NCI-H146 treated with DMSO at 0.1 percent for 48 hours (cell line): ENCODE measurements around the gene ELF4.
"Not testable (repeated sequence)": the region's sequence is repeated elsewhere in the genome, so short reads cannot be mapped to it uniquely, and the experiment has no call there.

ENCODE experiments used
- DNase-seq: peaks from one replicate; lab custom pipeline; 2025; ENCODE audit not compliant: unreplicated experiment; lab: John Stamatoyannopoulos, UW

The ELF4 gene

GRCh38 chrX:130115119-130115885 is 5.0 kb upstream of the ELF4 start:
- DNase-seq: not testable (repeated sequence)

GRCh38 chrX:130114141-130114588 is 3.9 kb upstream of the ELF4 start:
- DNase-seq: no peak

- no peak for DNase-seq
Observed at GRCh38 chrX:130111220-130112154, 1.2 kb upstream of the ELF4 start.

GRCh38 chrX:130109429-130110378 is 593 bp downstream of the ELF4 start:
- DNase-seq: no peak

- no peak for DNase-seq
Observed at GRCh38 chrX:130108647-130109428, 1.5 kb downstream of the ELF4 start.

- DNase-seq: no peak
Observed at GRCh38 chrX:130106071-130106470, 4.2 kb downstream of the ELF4 start.

- no peak for DNase-seq
Observed at GRCh38 chrX:130105244-130105643, 5.1 kb downstream of the ELF4 start.

GRCh38 chrX:130103605-130104004 is 6.7 kb downstream of the ELF4 start:
- no peak for DNase-seq

GRCh38 chrX:130100180-130100579 is 10.1 kb downstream of the ELF4 start:
- no peak for DNase-seq

GRCh38 chrX:130098210-130098552 is 12.1 kb downstream of the ELF4 start:
- DNase-seq: no peak

- DNase-seq: peak; percentile 8
Observed at GRCh38 chrX:130097507-130098209, 12.6 kb downstream of the ELF4 start.

- no peak for DNase-seq
Observed at GRCh38 chrX:130095249-130096030, 14.9 kb downstream of the ELF4 start.

- DNase-seq: no peak
Observed at GRCh38 chrX:130094696-130095095, 15.6 kb downstream of the ELF4 start.

- DNase-seq: no peak
Observed at GRCh38 chrX:130093271-130093670, 17.0 kb downstream of the ELF4 start.

GRCh38 chrX:130091980-130092522 is 18.2 kb downstream of the ELF4 start:
- no peak for DNase-seq

- no peak for DNase-seq
Observed at GRCh38 chrX:130090364-130090763, 19.9 kb downstream of the ELF4 start.

- peak; percentile 29 for DNase-seq
Observed at GRCh38 chrX:130086447-130087206, 23.7 kb downstream of the ELF4 start.
